ENCODE results near the gene YRDC. TPM values are rescaled to one million over a fixed set of nuclear protein-coding genes. Genes with fewer than 3 reads are reported as not detected.
"Not testable (repeated sequence)": the region's sequence is repeated elsewhere in the genome, so short reads cannot be mapped to it uniquely, and the experiment has no call there.

YRDC gene
- total RNA-seq, 8 experiments from 2014 or later: 14.6 to 33.7 (median 19.6) TPM

GRCh38 chr1:37782491-37782890 lies 25.5 kb downstream of the YRDC start:
- 41 to 75% (median 66%) methylated on average over 4 to 16 of the region's 17 CpGs; no CpG with 5 or more reads in 2 of the 10 experiments for WGBS, 10 experiments
- H3K4me1 ChIP-seq (replicated peaks in 1 of 2): no peaks in the 10 kb centered on the region
- in situ Hi-C loops (cut with MboI; ENCODE audit: low pct_unique_long_range_greater_than_20kb in 2 of 9, low sequenced_read_pairs in 9 of 9, unreplicated experiment in 9 of 9): no loop called here
- ATAC-seq (replicated peaks in 6 of 8): no peak
- H3K4me3 ChIP-seq: no peak overlapping the region
- H3K27ac ChIP-seq: no peak overlapping the region

DNA sequence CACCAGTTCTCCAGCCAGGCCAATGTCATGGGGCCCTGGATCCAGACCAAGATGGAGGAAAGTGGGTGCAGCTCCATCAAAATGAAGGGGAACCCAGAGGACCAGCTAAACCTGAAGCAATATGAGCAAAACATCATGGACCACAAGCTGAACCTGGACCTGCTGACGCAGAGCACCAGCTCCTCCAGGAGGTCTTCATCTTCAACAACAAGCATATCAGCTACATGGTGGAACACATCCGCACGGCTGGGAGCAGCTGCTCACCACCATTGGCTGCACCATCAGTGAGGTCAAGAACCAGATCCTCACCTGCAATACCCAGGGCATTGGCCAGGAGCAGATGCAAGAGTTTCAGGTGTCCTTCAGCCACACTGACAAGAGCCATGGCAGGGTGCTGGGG lies 29.4 kb downstream of the YRDC start:
- no peak overlapping the region for H3K4me3 ChIP-seq
- in situ Hi-C loops (cut with MboI; ENCODE audit: low pct_unique_long_range_greater_than_20kb in 2 of 9, low sequenced_read_pairs in 9 of 9, unreplicated experiment in 9 of 9): no loop called here
- no peak overlapping the region for H3K27ac ChIP-seq
- H3K4me1 ChIP-seq (replicated peaks in 1 of 2): no peaks in the 10 kb centered on the region
- ATAC-seq (replicated peaks in 6 of 8): no peak
- WGBS, 10 experiments: 47 to 100% (median 72%) methylated on average over 1 to 3 of the region's 3 CpGs; no CpG with 5 or more reads in 2 of the 10 experiments

- Histone ChIP-seq H3K27ac (no peak overlapping the region), H3K4me1 (replicated peaks in 1 of 2) (no peaks in the 10 kb centered on the region), H3K4me3 (no peak overlapping the region)
- no peak for ATAC-seq (replicated peaks in 6 of 8)
- in situ Hi-C loops (cut with MboI; ENCODE audit: low pct_unique_long_range_greater_than_20kb in 2 of 9, low sequenced_read_pairs in 9 of 9, unreplicated experiment in 9 of 9): no loop called here
- WGBS, 10 experiments: 7 to 48% (median 27%) methylated on average over 1 to 4 of the region's 4 CpGs; no CpG with 5 or more reads in 4 of the 10 experiments
Measured at GRCh38 chr1:37776946-37777516, 31.0 kb downstream of the YRDC start.

- H3K4me1 ChIP-seq (replicated peaks in 1 of 2); ATAC-seq (replicated peaks in 6 of 8); in situ Hi-C loops (cut with MboI; ENCODE audit: low pct_unique_long_range_greater_than_20kb in 2 of 9, low sequenced_read_pairs in 9 of 9, unreplicated experiment in 9 of 9); H3K4me3 ChIP-seq; H3K27ac ChIP-seq: not testable (repeated sequence)
Measured at GRCh38 chr1:37771440-37771839, 36.6 kb downstream of the YRDC start.

- no peak overlapping the region for H3K27ac ChIP-seq
- no peak overlapping the region for H3K4me3 ChIP-seq
- 0 to 67% (median 14%) methylated on average over 1 to 2 of the region's 2 CpGs; no CpG with 5 or more reads in 3 of the 10 experiments for WGBS, 10 experiments
- no peaks in the 10 kb centered on the region for H3K4me1 ChIP-seq (replicated peaks in 1 of 2)
- peak in 1 of 8 experiments; percentile 32 for ATAC-seq (replicated peaks in 6 of 8)
- in situ Hi-C loops (cut with MboI; ENCODE audit: low pct_unique_long_range_greater_than_20kb in 2 of 9, low sequenced_read_pairs in 9 of 9, unreplicated experiment in 9 of 9): no loop called here
Measured at GRCh38 chr1:37767488-37767887, 40.5 kb downstream of the YRDC start.

DNA sequence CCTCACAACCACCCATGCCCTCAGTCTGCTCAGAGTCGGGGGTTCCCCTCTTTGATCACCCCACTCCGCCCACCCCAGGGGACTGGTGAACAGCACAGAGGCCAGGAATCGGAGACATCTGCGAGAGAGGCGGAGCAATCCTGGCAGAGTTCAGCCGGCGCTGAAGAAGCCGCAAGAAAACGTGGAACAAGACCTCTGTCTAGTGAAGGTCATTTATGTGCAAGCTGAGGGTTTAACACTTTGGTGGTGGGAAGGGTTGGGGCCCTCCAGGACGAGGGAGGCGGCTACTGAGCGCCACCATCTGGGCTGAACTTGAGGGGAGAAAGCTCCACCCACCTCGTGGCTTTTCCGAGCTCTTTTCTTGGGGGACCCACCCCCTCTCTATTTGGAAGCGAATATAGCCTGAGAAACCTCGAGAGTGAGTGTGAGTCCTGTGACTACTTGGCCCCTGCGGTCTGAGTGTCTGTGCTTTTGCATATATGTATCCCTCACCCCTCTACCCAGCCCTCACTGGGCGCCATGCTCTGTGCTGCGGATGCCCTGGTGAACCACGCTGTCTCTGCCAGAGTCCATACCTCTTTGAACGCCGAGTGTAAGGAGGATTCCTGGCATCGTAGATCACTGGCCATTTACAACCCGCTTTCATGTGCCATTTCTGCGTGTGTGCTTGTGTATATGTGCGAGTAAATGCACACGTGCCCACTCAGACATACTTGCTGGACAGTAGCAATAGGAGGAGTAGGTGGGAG lies 41.9 kb downstream of the YRDC start:
- Histone ChIP-seq H3K4me3 (peak overlapping the region; percentile 40 to 55 (median 46)), H3K27ac (no peak overlapping the region), H3K4me1 (replicated peaks in 1 of 2) (no peaks in the 10 kb centered on the region)
- 0 to 30% (median 8%) methylated on average over 1 to 20 of the region's 27 CpGs for WGBS, 10 experiments
- in situ Hi-C loops (cut with MboI; ENCODE audit: low pct_unique_long_range_greater_than_20kb in 2 of 9, low sequenced_read_pairs in 9 of 9, unreplicated experiment in 9 of 9): no loop called here
- ATAC-seq (replicated peaks in 6 of 8): peak in 7 of 8 experiments; percentile 22 to 45 (median 39)

GRCh38 chr1:37764888-37765441 lies 43.0 kb downstream of the YRDC start, which contains the start of gene EPHA10:
TSS of gene EPHA10 (minus strand) at chr1:37765120. CDS start at chr1:37765066, 54 bp downstream.
- no peaks in the 10 kb centered on the region for H3K4me1 ChIP-seq (replicated peaks in 1 of 2)
- 0 to 7% (median 2%) methylated on average over 3 to 26 of the region's 33 CpGs; no CpG with 5 or more reads in 5 of the 10 experiments for WGBS, 10 experiments
- H3K27ac ChIP-seq: no peak within 1 kb of the TSS
- in situ Hi-C loops (cut with MboI; ENCODE audit: low pct_unique_long_range_greater_than_20kb in 2 of 9, low sequenced_read_pairs in 9 of 9, unreplicated experiment in 9 of 9): no loop called here
- peak in 5 of 8 experiments; percentile 93 to 95 (median 93) for ATAC-seq (replicated peaks in 6 of 8)
- H3K4me3 ChIP-seq: peak within 1 kb of the TSS; percentile 40 to 55 (median 46)

DNA sequence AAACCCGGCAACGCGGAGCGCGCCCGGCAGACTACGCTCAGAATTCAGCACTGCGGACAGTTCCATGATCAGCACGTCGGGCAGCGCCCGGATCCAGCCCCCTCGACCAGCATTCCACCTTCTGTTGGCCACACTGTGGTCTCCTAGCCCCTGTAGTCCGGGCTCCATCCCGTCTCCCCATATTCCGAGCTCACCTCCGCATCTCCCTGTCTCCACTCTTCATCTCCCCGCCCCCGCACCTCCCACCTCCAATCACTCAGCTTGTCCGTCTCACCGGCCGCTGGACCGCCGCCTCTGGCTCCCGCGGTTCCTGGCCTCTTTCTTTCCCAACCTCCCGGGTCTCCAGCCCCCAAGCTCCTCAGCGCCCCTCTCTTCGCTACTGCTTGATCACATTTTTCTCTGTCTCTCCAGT lies 43.6 kb downstream of the YRDC start:
- 0 to 4% (median 0%) methylated on average over 1 to 12 of the region's 29 CpGs; no CpG with 5 or more reads in 6 of the 10 experiments for whole genome bisulfite sequencing, 10 experiments
- Histone ChIP-seq H3K4me1 (replicated peaks in 1 of 2) (no peaks in the 10 kb centered on the region), H3K27ac (no peak overlapping the region), H3K4me3 (peak overlapping the region; percentile 40 to 55 (median 46))
- in situ Hi-C loops (cut with MboI; ENCODE audit: low pct_unique_long_range_greater_than_20kb in 2 of 9, low sequenced_read_pairs in 9 of 9, unreplicated experiment in 9 of 9): no loop called here
- ATAC-seq (replicated peaks in 6 of 8): peak; percentile 15 to 91 (median 23)

DNA sequence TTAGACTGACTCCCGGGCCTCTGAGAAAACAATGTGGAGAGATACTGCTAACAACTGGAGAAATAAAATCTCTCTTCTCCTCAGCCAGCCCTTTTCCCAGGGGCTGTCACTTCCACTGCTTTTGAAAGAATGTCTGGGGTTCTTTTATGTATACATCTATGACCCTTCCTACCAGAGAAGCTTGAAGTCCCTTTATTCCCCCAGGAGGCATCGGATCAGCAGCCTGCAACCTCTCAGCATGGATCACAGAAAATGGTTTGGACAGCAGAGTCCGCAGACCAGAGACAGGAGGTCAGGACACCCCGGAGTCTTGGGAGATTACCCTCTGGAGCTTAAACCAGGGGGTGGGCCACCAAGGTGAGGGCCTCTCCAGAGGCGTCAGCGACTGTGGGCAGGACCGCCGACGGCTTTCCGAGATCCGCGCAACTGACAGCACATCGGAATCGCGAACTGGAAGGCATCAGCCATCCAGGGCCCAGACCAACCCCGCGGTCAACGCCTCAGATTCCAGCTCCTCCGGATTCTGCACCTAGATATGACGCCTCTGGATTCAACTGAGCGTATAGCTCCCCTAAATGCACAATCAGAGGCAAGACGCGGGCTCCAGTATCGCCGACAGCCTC lies 44.1 kb downstream of the YRDC start:
- Histone ChIP-seq H3K4me1 (replicated peaks in 1 of 2) (no peaks in the 10 kb centered on the region), H3K4me3 (peak overlapping the region; percentile 40 to 55 (median 46)), H3K27ac (no peak overlapping the region)
- in situ Hi-C loops (cut with MboI; ENCODE audit: low pct_unique_long_range_greater_than_20kb in 2 of 9, low sequenced_read_pairs in 9 of 9, unreplicated experiment in 9 of 9): no loop called here
- ATAC-seq (replicated peaks in 6 of 8): no peak
- 0 to 44% (median 19%) methylated on average over 1 to 19 of the region's 25 CpGs; no CpG with 5 or more reads in 3 of the 10 experiments for WGBS, 10 experiments

DNA sequence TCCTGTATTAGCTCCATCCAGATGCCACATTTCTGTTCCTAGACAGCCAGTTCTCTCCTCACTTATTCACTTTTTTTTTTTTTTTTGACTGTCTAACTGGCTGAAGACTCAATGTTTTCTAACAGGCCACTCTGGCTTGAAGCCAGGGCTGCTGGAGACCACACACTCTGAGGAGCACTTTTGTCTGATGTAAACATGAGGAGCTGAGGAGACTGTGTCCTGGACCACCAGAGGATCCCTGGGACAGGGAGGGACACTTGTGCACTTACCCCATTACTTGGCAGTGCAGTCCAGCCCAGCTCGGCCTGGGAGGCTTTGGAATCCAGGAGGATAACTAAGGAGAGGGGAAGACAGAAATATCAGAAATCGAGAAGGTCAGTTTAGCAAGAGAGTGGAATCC lies 45.5 kb downstream of the YRDC start:
- ATAC-seq (replicated peaks in 6 of 8): no peak

DNA sequence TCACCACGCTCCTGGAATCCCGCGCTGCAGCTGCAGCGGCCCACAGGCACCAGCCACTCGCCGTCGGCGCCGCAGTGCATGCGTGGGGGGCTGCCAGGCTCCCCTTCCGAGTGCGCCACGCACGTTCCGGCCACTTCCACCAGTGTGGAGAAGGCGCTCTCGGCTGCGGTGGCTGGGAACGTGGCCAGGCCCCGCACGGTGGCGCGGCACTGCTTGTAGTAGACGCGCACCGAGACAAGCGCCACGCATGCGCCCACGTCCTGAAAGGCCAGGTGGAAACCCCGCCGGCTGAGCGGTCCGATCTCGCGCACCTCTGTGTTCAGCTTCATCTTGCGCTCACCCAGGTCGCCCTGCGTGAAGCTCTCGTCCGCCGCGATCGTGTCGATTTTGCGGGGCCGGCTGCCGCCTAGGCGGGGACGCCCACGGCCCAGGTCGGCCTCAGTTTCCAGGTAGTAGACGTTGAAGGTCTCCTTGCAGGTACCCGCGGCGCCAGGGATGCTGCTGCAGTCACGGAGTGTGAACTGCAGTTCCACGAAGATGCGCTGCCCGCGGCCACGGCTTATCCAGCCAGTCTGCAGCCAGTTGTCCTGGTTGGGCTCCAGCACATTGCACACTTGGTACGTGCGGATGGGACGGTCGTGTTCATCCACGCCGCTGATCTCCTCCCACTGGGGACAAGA lies 46.5 kb downstream of the YRDC start:
- no peaks in the 10 kb centered on the region for H3K4me1 ChIP-seq (replicated peaks in 1 of 2)
- no peak for ATAC-seq (replicated peaks in 6 of 8)
- H3K4me3 ChIP-seq: no peak overlapping the region
- 63 to 80% (median 74%) methylated on average over 2 to 34 of the region's 68 CpGs; no CpG with 5 or more reads in 6 of the 10 experiments for WGBS, 10 experiments
- in situ Hi-C loops (cut with MboI; ENCODE audit: low pct_unique_long_range_greater_than_20kb in 2 of 9, low sequenced_read_pairs in 9 of 9, unreplicated experiment in 9 of 9): no loop called here
- H3K27ac ChIP-seq: no peak overlapping the region

More for the DNA sequence above, 45.5 kb downstream of the YRDC start:
- WGBS, 10 experiments: 0 to 60% (median 13%) methylated on average over 1 to 2 of the region's 2 CpGs; no CpG with 5 or more reads in 2 of the 10 experiments
- Histone ChIP-seq H3K4me3 (no peak overlapping the region), H3K4me1 (replicated peaks in 1 of 2) (no peaks in the 10 kb centered on the region), H3K27ac (no peak overlapping the region)
- in situ Hi-C loops (cut with MboI; ENCODE audit: low pct_unique_long_range_greater_than_20kb in 2 of 9, low sequenced_read_pairs in 9 of 9, unreplicated experiment in 9 of 9): no loop called here

DNA sequence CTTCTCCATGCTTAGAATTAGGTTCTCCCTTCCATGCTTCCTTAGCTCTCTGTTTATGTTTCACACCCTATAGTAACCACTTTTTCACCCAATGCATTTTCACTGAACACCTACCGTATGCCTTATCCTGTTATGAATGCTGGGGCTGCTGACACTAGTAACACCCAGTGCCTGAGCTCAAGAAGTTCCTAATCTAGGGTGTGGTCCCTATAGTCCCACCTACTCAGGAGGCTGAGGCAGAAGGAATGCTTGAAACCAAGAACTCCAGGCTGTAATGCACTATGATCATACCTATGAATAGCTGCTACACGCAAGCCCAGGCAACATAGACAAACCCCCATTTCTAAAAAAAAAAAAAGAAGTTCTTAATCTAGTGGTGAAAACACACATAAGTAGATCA lies 48.6 kb downstream of the YRDC start:
- H3K27ac ChIP-seq: no peak overlapping the region
- WGBS, 10 experiments: 0 to 86% (median 66%) methylated on average over 1 to 2 of the region's 2 CpGs; no CpG with 5 or more reads in 3 of the 10 experiments
- ATAC-seq (replicated peaks in 6 of 8): no peak
- H3K4me3 ChIP-seq: no peak overlapping the region
- H3K4me1 ChIP-seq (replicated peaks in 1 of 2): no peaks in the 10 kb centered on the region
- in situ Hi-C loops (cut with MboI; ENCODE audit: low pct_unique_long_range_greater_than_20kb in 2 of 9, low sequenced_read_pairs in 9 of 9, unreplicated experiment in 9 of 9): no loop called here

All from motor neuron (in vitro differentiated cells).